Keratinocyte (primary cell): ENCODE data around the gene PLEKHA8. TPM values are rescaled to one million over a fixed set of nuclear protein-coding genes. Genes with fewer than 3 reads are reported as not detected.

ENCODE experiments used
- DNase-seq: peaks from one replicate; pipeline ENCODE4 v3.0.0-alpha.2; 2011; ENCODE audit warnings: low read depth, missing footprints, low spot score
- FAIRE-seq: peaks from 2 replicates; lab custom pipeline; 2011; peaks lifted over from hg19 to GRCh38; lab: Jason Lieb, UNC
- H2AFZ ChIP-seq: 2 replicates; pipeline ENCODE4 v1.6.0; 2012; ENCODE audit warnings: low read length, control low read depth, inconsistent platforms; ENCODE audit not compliant: control insufficient read depth
- H3K27ac ChIP-seq: 2 replicates; pipeline ENCODE4 v1.5.1; 2011; ENCODE audit warnings: low read length; ENCODE audit not compliant: control insufficient read depth, insufficient read depth
- H3K27me3 ChIP-seq: 3 replicates; pipeline ENCODE4 v1.6.0; 2011; ENCODE audit warnings: low read length; ENCODE audit not compliant: control insufficient read depth, insufficient read depth; ENCODE audit errors: extremely low read depth
- H3K36me3 ChIP-seq, 2 experiments: 2 replicates in 1 of 2; 3 replicates in 1 of 2; pipeline ENCODE4 v1.5.1; 2011; ENCODE audit warnings: low read length in 2 of 2, mild to moderate bottlenecking in 1 of 2; ENCODE audit not compliant: control insufficient read depth in 2 of 2, insufficient read depth in 2 of 2; ENCODE audit errors: extremely low read depth in 1 of 2
- H3K4me1 ChIP-seq: 3 replicates; pipeline ENCODE4 v1.5.1; 2011; ENCODE audit warnings: low read length; ENCODE audit not compliant: control insufficient read depth, insufficient read depth; ENCODE audit errors: extremely low read depth
- H3K4me2 ChIP-seq: 3 replicates; pipeline ENCODE4 v1.6.0; 2011; ENCODE audit warnings: low read depth, low read length; ENCODE audit not compliant: control insufficient read depth, insufficient read depth; ENCODE audit errors: extremely low read depth
- H3K4me3 ChIP-seq, 3 experiments: fragments of 200-600 bp in 1 of 3; sonication (generic) in 1 of 3; 2 replicates in 2 of 3; 3 replicates in 1 of 3; pipeline ENCODE4 v1.5.1; 2011 to 2016; ENCODE audit warnings: low read length in 3 of 3, mild to moderate bottlenecking in 3 of 3, control low read depth in 2 of 3, inconsistent platforms in 1 of 3, low read depth in 1 of 3, mixed read lengths in 1 of 3, mixed run types in 1 of 3, moderate library complexity in 1 of 3; ENCODE audit not compliant: control insufficient read depth in 2 of 3, insufficient read depth in 2 of 3; ENCODE audit errors: extremely low read depth in 1 of 3
- H3K79me2 ChIP-seq: 2 replicates; pipeline ENCODE4 v1.6.0; 2012; ENCODE audit warnings: low read length; ENCODE audit not compliant: control insufficient read depth, insufficient read depth
- H3K9ac ChIP-seq: 3 replicates; pipeline ENCODE4 v1.6.0; 2011; ENCODE audit warnings: low read length; ENCODE audit not compliant: control insufficient read depth, insufficient read depth; ENCODE audit errors: extremely low read depth
- H3K9me1 ChIP-seq: 3 replicates; pipeline ENCODE4 v1.6.0; 2011; ENCODE audit warnings: low read length; ENCODE audit not compliant: control insufficient read depth, insufficient read depth; ENCODE audit errors: extremely low read depth
- H3K9me3 ChIP-seq: 2 replicates; pipeline ENCODE4 v1.5.1; 2012; ENCODE audit warnings: low read depth, low read length; ENCODE audit not compliant: control insufficient read depth
- H4K20me1 ChIP-seq: 3 replicates; pipeline ENCODE4 v1.6.0; 2011; ENCODE audit warnings: low read length; ENCODE audit not compliant: control insufficient read depth, insufficient read depth; ENCODE audit errors: extremely low read depth
- EZH2 ChIP-seq: IDR thresholded peaks from one replicate; pipeline ENCODE4 v1.6.1; 2012; ENCODE audit warnings: inconsistent platforms, mild to moderate bottlenecking, low read length, moderate library complexity
- dilution Hi-C: fragments of 300-500 bp; cut with MboI; formaldehyde crosslinking; loops from one replicate; pipeline ENCODE4 v1.7.0; 2020; ENCODE audit warnings: low sequenced_read_pairs; ENCODE audit not compliant: extremely low pct_ligation_motif_present
- polyA plus RNA-seq, 5 experiments: library from polyadenylated mRNA; depleted of rRNA in 3 of 5; stranded (reverse) in 3 of 5; stranded (forward) in 1 of 5; unstranded in 1 of 5; fragments of >200 nt; gene quantifications; 1 replicate in 1 of 5; 2 replicates in 3 of 5; 3 replicates in 1 of 5; pipeline versions ENCODE4 v1.2.1 to v1.2.3, GENCODE V29; 2011 to 2012; ENCODE audit warnings: missing spikeins in 2 of 5, low read depth in 1 of 5, low replicate concordance in 1 of 5
- TF ChIP-seq, protein P1 (sequence below), 3 experiments: IDR thresholded peaks in 1 of 3; conservative IDR thresholded peaks in 1 of 3; optimal IDR thresholded peaks in 1 of 3; 2 replicates in 2 of 3; 3 replicates in 1 of 3; pipeline versions ENCODE3 to v1.5.1; 2011; ENCODE audit warnings: low read length in 3 of 3, mild to moderate bottlenecking in 3 of 3, moderate library complexity in 2 of 3, control low read depth in 1 of 3, inconsistent platforms in 1 of 3; ENCODE audit not compliant: insufficient read depth in 2 of 3; ENCODE audit errors: extremely low read depth in 1 of 3

Gene PLEKHA8
- polyA plus RNA-seq, 1 donor (not counting 4 experiments of a cell fraction or from before 2014, with no cell fraction given): 9.6 TPM

DNA sequence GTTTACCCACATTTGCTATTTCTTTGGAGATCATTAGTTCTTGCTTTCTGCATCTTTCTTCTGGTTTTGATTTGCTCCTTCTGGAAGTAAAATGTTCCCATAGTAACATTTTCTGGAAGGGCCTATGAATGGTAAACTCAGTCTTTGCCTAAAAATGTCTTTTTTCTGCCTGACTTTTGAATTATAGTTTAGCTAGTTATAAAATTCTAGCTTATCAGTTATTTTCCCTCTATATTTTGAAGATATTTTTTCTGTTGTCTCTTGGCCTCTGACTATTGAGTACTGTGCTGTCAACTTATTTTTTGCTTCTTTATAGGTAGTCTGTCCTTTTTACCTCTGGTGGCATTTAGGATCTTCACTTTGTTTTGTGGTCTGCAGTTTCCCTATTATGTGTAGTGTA is 84.9 kb downstream of the PLEKHA8 start:
- no peak for FAIRE-seq
- TF ChIP-seq EZH2: no peak
- TF ChIP-seq, protein P1, sequence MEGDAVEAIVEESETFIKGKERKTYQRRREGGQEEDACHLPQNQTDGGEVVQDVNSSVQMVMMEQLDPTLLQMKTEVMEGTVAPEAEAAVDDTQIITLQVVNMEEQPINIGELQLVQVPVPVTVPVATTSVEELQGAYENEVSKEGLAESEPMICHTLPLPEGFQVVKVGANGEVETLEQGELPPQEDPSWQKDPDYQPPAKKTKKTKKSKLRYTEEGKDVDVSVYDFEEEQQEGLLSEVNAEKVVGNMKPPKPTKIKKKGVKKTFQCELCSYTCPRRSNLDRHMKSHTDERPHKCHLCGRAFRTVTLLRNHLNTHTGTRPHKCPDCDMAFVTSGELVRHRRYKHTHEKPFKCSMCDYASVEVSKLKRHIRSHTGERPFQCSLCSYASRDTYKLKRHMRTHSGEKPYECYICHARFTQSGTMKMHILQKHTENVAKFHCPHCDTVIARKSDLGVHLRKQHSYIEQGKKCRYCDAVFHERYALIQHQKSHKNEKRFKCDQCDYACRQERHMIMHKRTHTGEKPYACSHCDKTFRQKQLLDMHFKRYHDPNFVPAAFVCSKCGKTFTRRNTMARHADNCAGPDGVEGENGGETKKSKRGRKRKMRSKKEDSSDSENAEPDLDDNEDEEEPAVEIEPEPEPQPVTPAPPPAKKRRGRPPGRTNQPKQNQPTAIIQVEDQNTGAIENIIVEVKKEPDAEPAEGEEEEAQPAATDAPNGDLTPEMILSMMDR (optimal IDR thresholded peaks at IDR 0.05 in 1 of 3, IDR thresholded peaks at IDR 0.05 in 1 of 3, conservative IDR thresholded peaks at IDR 0.05 in 1 of 3; ENCODE audit: extremely low read depth in 1 of 3, insufficient read depth in 2 of 3, low read length in 3 of 3): no peak
- dilution Hi-C loops: no loop called here
- H3K27ac ChIP-seq: no peak overlapping the region
- no peaks in the 10 kb centered on the region for H3K9me1 ChIP-seq
- peaks cover 7% of the 10 kb centered on the region for H3K4me1 ChIP-seq
- no peaks in the 10 kb centered on the region for H4K20me1 ChIP-seq
- H3K4me3 ChIP-seq: no peak overlapping the region
- H3K9me3 ChIP-seq: peaks cover 5% of the 10 kb centered on the region
- H3K9ac ChIP-seq: no peak overlapping the region
- H3K79me2 ChIP-seq: no peaks in the 10 kb centered on the region
- no peak overlapping the region for H3K4me2 ChIP-seq
- no peaks in the 10 kb centered on the region for H3K36me3 ChIP-seq
- no peak for DNase-seq
- H2AFZ ChIP-seq: no peak overlapping the region
- H3K27me3 ChIP-seq: no peaks in the 10 kb centered on the region

DNA sequence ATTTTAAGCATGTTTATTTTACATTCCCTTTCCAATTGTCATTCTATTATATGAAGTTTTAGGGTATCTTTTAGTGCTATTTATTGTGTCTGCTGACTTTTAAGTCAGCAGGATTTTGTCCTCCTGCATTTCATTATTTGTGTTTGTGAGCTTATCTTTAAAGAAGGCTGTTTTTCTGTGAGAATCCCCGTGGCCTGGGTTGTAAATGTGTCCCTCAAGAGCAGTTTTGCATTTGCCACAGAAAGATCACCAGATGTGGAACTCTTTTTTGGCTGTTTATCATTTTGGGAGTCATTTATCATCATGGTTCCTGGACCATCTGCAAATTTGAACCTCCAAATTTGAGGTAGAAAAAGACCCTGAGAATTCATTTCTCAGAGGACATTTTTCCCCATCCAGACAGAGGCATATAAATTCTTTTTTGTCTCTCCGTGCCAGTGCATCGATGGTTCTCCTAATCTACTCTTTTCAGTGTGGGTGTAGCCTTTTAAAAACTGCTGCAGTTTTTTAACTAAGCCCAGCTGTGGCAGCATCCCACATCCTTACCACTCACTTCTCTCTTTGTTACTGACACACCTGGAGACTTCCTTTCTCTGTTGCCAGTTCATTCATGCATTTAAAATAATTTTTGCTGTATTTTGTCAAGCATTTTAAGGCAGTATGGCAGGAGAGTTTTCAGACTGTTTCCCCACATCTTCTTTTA is 86.5 kb downstream of the PLEKHA8 start:
- H3K36me3 ChIP-seq: no peaks in the 10 kb centered on the region
- no peak overlapping the region for H3K4me2 ChIP-seq
- H3K4me1 ChIP-seq: peaks cover 7% of the 10 kb centered on the region
- no peak overlapping the region for H2AFZ ChIP-seq
- H3K9ac ChIP-seq: no peak overlapping the region
- H3K79me2 ChIP-seq: no peaks in the 10 kb centered on the region
- H3K9me3 ChIP-seq: peaks cover 5% of the 10 kb centered on the region
- FAIRE-seq (no peak), DNase-seq (no peak)
- no peaks in the 10 kb centered on the region for H3K9me1 ChIP-seq
- H3K27me3 ChIP-seq: no peaks in the 10 kb centered on the region
- TF ChIP-seq EZH2: no peak
- TF ChIP-seq, protein P1 (optimal IDR thresholded peaks at IDR 0.05 in 1 of 3, IDR thresholded peaks at IDR 0.05 in 1 of 3, conservative IDR thresholded peaks at IDR 0.05 in 1 of 3; ENCODE audit: extremely low read depth in 1 of 3, insufficient read depth in 2 of 3, low read length in 3 of 3): no peak
- H4K20me1 ChIP-seq: no peaks in the 10 kb centered on the region
- dilution Hi-C loops: no loop called here
- H3K27ac ChIP-seq: no peak overlapping the region
- H3K4me3 ChIP-seq: no peak overlapping the region
